Smooth muscle cell (in vitro differentiated cells): ENCODE data around the gene GGN. TPM values are rescaled to one million over a fixed set of nuclear protein-coding genes. Genes with fewer than 3 reads are reported as not detected.

Experiments
- DNase-seq: peaks from one replicate; lab custom pipeline; 2025; ENCODE audit not compliant: unreplicated experiment; lab: John Stamatoyannopoulos, UW
- H2AFZ ChIP-seq: fragments of 200-600 bp; sonication (generic); 2 replicates; pipeline ENCODE4 v1.6.0; 2016; ENCODE audit warnings: antibody characterized with exemption, low read depth, mild to moderate bottlenecking
- H3F3A ChIP-seq: fragments of 200-600 bp; sonication (generic); 2 replicates; pipeline ENCODE4 v1.6.0; 2017; ENCODE audit warnings: antibody characterized with exemption, low read depth
- H3K27ac ChIP-seq: fragments of 200-600 bp; sonication (generic); 2 replicates; pipeline ENCODE4 v1.5.1; 2016; ENCODE audit warnings: low read depth, mild to moderate bottlenecking
- H3K27me3 ChIP-seq: fragments of 200-600 bp; sonication (generic); 2 replicates; pipeline ENCODE4 v1.6.1; 2016; ENCODE audit warnings: low read depth, mild to moderate bottlenecking
- H3K36me3 ChIP-seq: fragments of 200-600 bp; sonication (generic); 2 replicates; pipeline ENCODE4 v1.5.1; 2016; ENCODE audit warnings: low read depth
- H3K4me1 ChIP-seq: fragments of 200-600 bp; sonication (generic); 2 replicates; pipeline ENCODE4 v1.5.1; 2016; ENCODE audit warnings: low read depth
- H3K4me2 ChIP-seq: fragments of 200-600 bp; sonication (generic); 2 replicates; pipeline ENCODE4 v1.6.0; 2016; ENCODE audit warnings: mild to moderate bottlenecking
- H3K4me3 ChIP-seq: fragments of 200-600 bp; sonication (generic); 2 replicates; pipeline ENCODE4 v1.5.1; 2016; ENCODE audit warnings: mild to moderate bottlenecking
- H3K79me2 ChIP-seq: fragments of 200-600 bp; sonication (generic); 2 replicates; pipeline ENCODE4 v1.6.0; 2016; ENCODE audit warnings: low read depth, mild to moderate bottlenecking
- H3K9ac ChIP-seq: fragments of 200-600 bp; sonication (generic); 2 replicates; pipeline ENCODE4 v1.6.0; 2016; ENCODE audit warnings: low read depth
- H3K9me3 ChIP-seq: fragments of 200-600 bp; sonication (generic); replicated peaks from 2 replicates; pipeline ENCODE4 v1.5.1; 2016; ENCODE audit warnings: low read depth
- H4K20me1 ChIP-seq: fragments of 200-600 bp; sonication (generic); 2 replicates; pipeline ENCODE4 v1.6.0; 2016; ENCODE audit warnings: low read depth
- CTCF ChIP-seq: fragments of 200-600 bp; sonication (generic); IDR thresholded peaks from 2 replicates; pipeline ENCODE4 v1.5.1; 2017; ENCODE audit warnings: borderline replicate concordance, mild to moderate bottlenecking, antibody characterized with exemption; ENCODE audit not compliant: insufficient read depth, poor library complexity, severe bottlenecking
- WGBS: methylation state at CpG from one replicate; pipeline ENCODE4 v1.1.7; 2016; ENCODE audit warnings: low lambda C conversion rate; 5-methylcytosine and 5-hydroxymethylcytosine counted together
- polyA plus RNA-seq: library from polyadenylated mRNA; unstranded; fragments of >200 nt; fragmentation: Nextera tagmentation; extraction: Ambion mirVana; gene quantifications from 2 replicates; pipeline ENCODE4 v1.2.1, GENCODE V29; 2016
- total RNA-seq: library from RNA; depleted of rRNA; stranded (reverse); fragments of >200 nt; gene quantifications from 2 replicates; pipeline ENCODE4 v1.2.3, GENCODE V29; 2014

The GGN gene
- total and polyA plus RNA-seq, 2 experiments from 2014 or later = 1.00 to 2.1 TPM

- Histone ChIP-seq H3F3A (no peaks in the 10 kb centered on the region), H3K9ac (no peak overlapping the region), H3K36me3 (no peaks in the 10 kb centered on the region), H3K4me1 (no peaks in the 10 kb centered on the region), H3K4me2 (no peak overlapping the region), H3K27ac (no peak overlapping the region), H4K20me1 (no peaks in the 10 kb centered on the region), H2AFZ (no peak overlapping the region), H3K4me3 (no peak overlapping the region), H3K27me3 (no peaks in the 10 kb centered on the region), H3K79me2 (no peaks in the 10 kb centered on the region), H3K9me3 (no peaks in the 10 kb centered on the region)
- TF ChIP-seq CTCF = no peak
- WGBS = 84% methylated on average over 6 of the region's 9 CpGs
- DNase-seq = no peak
Observed at GRCh38 chr19:38399081-38399480, 11.2 kb upstream of the GGN start.

- H3K4me1 ChIP-seq = no peaks in the 10 kb centered on the region
- no peak overlapping the region for H3K4me3 ChIP-seq
- no peak overlapping the region for H3K9ac ChIP-seq
- H4K20me1 ChIP-seq = no peaks in the 10 kb centered on the region
- H3K27me3 ChIP-seq = no peaks in the 10 kb centered on the region
- no peaks in the 10 kb centered on the region for H3K79me2 ChIP-seq
- no peaks in the 10 kb centered on the region for H3K36me3 ChIP-seq
- no peaks in the 10 kb centered on the region for H3K9me3 ChIP-seq
- 96% methylated on average over 52 of the region's 86 CpGs for WGBS
- H3K4me2 ChIP-seq = no peak overlapping the region
- no peaks in the 10 kb centered on the region for H3F3A ChIP-seq
- H3K27ac ChIP-seq = no peak overlapping the region
- DNase-seq = no peak
- no peak for TF ChIP-seq CTCF
- H2AFZ ChIP-seq = no peak overlapping the region
Observed at GRCh38 chr19:38395381-38396114, 7.7 kb upstream of the GGN start.

GRCh38 chr19:38394488-38394887 lies 6.7 kb upstream of the GGN start:
- TF ChIP-seq CTCF = no peak
- no peaks in the 10 kb centered on the region for H3K27me3 ChIP-seq
- H3K4me1 ChIP-seq = peaks cover 4% of the 10 kb centered on the region
- H3K4me2 ChIP-seq = no peak overlapping the region
- H2AFZ ChIP-seq = no peak overlapping the region
- no peak overlapping the region for H3K27ac ChIP-seq
- H3K4me3 ChIP-seq = no peak overlapping the region
- no peaks in the 10 kb centered on the region for H4K20me1 ChIP-seq
- DNase-seq = no peak
- no peak overlapping the region for H3K9ac ChIP-seq
- 24% methylated on average over 26 of the region's 30 CpGs for WGBS
- H3K9me3 ChIP-seq = no peaks in the 10 kb centered on the region
- no peaks in the 10 kb centered on the region for H3K79me2 ChIP-seq
- H3F3A ChIP-seq = peaks cover 4% of the 10 kb centered on the region
- H3K36me3 ChIP-seq = no peaks in the 10 kb centered on the region

GRCh38 chr19:38392707-38393308 lies 5.0 kb upstream of the GGN start:
- DNase-seq = no peak
- no peak for TF ChIP-seq CTCF
- Histone ChIP-seq H3K4me1 (peaks cover 4% of the 10 kb centered on the region), H3K79me2 (no peaks in the 10 kb centered on the region), H3K36me3 (no peaks in the 10 kb centered on the region), H3K27me3 (no peaks in the 10 kb centered on the region), H4K20me1 (no peaks in the 10 kb centered on the region), H3K4me2 (no peak overlapping the region), H3K9ac (no peak overlapping the region), H3K27ac (no peak overlapping the region), H3K4me3 (no peak overlapping the region), H3F3A (peaks cover 4% of the 10 kb centered on the region), H2AFZ (no peak overlapping the region), H3K9me3 (no peaks in the 10 kb centered on the region)
- 52% methylated on average over 6 of the region's 6 CpGs for WGBS
